Activated CD8-positive, alpha-beta memory T cell treated with anti-CD3 and anti-CD28 coated beads, Interleukin-2, amount 50 U/mL, for 48 hours (primary cell): ENCODE data around the gene MT1G.
"Not testable (repeated sequence)": the region's sequence is repeated elsewhere in the genome, so short reads cannot be mapped to it uniquely, and the experiment has no call there.

Experiments used
- DNase-seq: peaks from one replicate; pipeline ENCODE4 v3.0.0-alpha.2; 2020

Gene MT1G

DNA sequence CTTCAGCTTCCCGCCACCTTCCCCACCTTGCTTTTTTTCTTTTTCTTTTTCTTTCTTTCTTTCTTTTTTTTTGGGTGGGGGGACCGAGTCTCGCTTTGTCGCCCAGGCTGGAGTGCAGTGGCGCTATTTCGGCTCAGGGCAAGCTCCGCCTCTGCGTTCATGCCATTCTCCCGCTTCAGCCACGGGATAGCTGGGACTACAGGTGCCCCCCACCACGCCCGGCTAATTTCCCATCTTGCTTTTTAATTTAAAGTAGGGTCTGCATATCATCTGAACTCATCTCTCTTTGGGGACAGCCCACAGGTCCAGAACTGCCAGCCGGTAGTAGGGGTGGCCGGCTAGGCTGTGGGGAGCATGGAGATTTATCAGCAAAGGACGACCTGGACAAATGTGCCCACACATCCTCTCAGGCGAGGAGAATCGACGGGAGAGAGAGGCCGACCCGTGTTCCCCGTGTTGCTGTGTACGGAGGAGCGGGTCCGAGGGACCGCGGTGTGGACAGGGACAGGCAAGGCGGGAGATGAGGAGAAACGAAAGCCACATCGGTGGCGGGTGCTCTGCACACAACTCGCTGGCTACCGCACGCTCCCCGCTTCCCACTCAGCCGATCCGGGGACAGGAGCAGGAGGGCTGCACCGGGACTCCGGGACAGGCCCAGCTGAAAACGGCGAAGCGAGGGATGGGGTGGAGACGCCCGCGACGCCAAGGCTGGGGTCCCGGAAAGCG, 33.0 kb downstream of the MT1G start:
- DNase-seq, result no peak

DNA sequence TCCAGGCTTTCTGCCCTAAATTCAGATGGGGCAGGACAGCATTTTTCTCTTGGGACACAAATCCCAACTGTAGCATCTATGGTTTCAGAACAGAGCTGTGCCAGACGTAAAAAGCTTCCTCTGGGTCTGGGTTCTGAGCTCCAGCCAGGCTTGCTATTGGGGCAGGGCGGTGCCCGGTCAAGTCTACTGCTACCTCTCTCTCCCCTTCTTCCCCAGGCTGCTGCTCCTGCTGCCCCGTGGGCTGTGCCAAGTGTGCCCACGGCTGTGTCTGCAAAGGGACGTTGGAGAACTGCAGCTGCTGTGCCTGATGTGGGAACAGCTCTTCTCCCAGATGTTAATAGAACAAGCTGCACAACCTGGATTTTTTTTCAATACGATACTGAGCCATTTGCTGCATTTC, 34.3 kb downstream of the MT1G start:
- no peak for DNase-seq

DNA sequence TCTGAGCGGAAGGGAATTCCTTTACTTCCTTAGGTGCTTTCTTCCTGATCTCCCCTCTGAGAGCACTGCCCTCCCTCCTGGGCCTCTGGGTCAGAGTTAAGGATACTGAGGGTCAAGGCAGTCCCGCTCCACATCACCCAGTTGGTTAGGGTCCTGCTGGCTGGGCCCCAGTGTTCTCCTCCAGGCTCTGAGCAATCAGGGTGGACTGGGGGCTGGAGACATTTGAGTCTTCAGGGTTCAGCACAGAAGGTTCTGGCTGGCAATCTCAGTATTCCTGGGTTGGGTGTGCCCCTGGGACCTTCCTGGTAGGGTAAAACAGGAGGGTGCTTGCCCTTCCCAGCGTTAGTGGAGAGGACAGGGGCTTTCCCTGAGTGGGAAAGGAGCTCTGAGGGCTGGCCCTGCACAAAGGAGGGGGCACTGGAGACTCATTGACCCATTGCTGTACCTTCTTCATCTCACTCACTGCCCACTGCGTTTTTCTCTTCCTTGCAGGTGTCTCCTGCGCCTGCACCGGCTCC, 35.0 kb downstream of the MT1G start:
- no peak for DNase-seq

DNA sequence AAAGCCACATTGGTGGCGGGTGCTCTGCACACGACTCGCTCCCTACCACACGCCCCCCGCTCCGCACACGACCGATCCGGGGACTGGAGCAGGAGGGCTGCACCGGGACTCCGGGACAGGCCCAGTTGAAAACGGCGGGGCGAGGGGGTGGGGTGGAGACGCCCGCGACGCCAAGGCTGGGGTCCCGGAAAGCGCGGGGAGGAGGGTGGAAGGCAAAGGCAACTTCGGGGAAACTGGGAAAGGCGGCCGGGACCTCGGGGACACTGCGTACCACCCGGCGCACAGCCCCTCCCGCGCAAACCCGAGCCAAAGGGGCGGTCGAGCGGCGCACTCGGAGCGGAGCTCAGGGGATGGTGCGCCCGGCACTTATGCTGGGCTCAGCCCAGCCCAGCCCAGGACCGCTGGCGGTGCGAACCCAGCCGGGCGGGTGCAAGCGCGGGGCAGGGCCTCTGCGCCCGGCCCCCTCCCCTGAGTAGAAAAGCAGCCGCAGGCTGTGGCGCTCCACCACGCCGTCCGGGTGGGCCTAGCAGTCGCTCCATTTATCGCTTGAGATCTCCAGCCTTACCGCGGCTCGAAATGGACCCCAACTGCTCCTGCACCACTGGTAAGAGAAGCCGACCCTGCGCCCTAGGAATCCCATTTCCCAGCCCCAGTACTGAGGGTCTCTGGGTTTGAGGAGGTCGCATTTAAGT, 35.6 kb downstream of the MT1G start, which contains the start of gene MT1M:
Gene MT1M, plus strand, starts transcription at position 504 of the 692 bp plus-strand sequence. Its CDS starts 73 bp downstream, at position 577.
- DNase-seq, result no peak

DNA sequence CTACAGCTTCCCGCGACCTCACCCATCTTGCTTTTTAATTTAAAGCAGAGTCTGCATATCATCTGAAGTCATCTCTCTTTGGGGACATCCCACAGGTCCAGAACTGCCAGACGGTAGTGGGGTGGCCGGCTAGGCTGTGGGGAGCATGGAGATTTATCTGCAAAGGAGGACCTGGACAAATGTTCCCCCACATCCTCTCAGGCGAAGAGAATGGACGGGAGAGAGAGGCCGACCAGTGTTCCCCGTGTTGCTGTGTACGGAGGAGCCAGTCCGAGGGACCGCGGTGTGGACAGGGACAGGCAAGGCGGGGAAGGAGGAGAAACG, 36.1 kb downstream of the MT1G start:
- no peak for DNase-seq

DNA sequence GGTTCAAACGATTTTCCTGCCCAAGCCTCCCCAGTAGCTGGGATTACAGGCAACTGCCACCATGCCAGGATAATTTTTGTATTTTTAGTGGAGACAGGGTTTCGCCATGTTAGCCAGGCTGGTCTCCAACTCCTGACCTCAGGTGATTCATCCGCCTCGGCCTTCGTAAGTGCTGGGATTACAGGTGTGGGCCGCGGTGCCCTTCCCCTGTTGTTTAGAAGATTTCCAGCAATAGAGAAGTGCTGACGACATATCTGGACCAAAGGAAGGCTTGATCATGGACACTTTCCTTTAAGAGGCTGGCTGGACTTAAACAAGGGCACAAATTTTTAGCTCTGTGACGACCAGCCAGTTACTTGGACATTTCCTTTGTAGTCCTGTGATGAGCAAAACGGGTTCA, 36.7 kb downstream of the MT1G start:
- DNase-seq, result no peak

DNA sequence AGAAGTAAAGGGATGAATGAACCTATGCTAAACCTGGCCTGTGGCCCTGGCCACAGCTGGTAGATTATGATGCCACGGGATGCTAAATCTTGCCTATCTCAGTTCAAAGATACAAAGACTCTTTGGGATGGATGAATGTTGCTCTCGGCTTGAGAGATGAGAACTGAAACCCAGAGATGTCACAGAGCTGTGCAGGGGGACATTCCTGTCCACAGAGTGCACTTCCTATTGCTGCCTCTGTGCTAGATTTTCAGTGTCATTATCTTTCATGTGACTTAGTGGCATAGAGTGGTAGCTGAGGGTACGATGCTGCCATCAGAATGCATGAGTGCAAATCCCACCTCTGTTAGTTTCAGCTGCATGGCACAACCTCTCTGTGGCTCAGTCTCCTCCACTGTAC, 37.7 kb downstream of the MT1G start:
- DNase-seq, result no peak

DNA sequence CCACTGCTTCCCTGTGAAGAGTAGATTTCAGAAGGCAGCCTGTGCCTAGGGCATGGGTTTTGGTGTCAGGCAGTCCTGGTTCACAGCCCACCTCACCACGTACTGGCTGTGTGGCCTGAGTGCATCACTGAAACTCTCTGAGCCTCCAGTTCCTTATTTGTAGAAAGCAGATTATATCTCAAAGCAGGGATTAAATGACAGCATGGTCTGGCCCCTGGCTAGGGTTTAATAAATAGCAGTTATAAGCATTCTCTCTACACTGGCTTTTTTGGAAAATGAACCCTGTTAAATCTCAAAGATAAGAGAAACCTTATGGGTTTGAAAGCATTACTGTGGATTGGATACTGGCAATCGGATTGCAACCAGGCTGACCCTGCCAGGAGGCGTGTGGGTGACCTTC, 38.3 kb downstream of the MT1G start:
- DNase-seq, result no peak

DNA sequence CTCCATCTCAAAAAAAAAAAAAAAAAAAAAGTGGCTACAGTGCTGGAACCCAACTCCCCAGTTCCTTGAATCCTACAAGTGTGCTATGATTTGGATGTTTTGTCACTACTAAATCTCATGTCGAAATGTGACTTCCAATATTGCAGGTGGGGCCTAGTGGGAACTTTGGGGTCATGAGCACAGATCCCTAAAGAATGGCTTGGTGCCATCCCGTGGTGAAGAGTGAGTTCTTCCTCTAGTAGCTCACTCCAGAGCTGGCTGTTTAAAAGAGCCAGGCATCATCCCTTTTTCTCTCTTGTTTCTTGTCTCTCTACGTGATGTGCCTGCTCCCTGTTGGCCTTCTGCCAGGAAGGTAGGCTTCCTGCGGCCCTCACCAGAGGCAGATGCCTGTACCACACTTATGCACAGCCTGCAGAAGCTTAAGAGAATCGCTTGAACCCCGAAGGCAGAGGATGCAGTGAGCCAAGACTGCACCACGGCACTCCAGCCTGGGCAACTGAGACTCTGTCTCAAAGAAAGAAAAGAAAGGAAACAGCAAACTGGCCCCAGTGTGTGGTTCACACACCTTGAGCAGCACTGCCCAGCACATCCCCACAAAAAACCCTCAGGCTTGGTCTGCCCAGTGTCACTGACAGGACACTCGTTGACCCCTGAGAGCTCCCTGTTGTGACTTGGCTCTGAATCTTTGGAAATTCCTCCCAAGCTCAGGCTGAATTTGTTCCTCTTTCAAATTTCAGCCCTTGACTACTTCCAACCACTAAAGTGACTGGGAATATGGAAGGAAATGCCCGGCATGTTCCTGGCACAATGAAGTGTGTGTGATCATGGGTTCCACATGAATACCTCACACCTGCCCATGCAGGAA, 39.1 kb downstream of the MT1G start:
- no peak for DNase-seq

DNA sequence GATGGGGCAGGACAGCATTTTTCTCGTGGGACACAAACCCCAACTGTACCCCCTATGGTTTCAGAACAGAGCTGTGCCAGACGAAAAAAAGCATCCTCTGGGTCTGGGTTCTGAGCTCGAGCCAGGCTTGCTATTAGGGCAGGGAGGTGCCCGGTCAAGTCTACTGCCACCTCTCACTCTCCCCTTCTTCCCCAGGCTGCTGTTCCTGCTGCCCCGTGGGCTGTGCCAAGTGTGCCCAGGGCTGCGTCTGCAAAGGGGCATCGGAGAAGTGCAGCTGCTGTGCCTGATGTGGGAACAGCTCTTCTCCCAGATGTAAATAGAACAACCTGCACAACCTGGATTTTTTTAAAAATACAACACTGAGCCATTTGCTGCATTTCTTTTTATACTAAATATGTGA, 41.2 kb downstream of the MT1G start:
- no peak for DNase-seq

DNA sequence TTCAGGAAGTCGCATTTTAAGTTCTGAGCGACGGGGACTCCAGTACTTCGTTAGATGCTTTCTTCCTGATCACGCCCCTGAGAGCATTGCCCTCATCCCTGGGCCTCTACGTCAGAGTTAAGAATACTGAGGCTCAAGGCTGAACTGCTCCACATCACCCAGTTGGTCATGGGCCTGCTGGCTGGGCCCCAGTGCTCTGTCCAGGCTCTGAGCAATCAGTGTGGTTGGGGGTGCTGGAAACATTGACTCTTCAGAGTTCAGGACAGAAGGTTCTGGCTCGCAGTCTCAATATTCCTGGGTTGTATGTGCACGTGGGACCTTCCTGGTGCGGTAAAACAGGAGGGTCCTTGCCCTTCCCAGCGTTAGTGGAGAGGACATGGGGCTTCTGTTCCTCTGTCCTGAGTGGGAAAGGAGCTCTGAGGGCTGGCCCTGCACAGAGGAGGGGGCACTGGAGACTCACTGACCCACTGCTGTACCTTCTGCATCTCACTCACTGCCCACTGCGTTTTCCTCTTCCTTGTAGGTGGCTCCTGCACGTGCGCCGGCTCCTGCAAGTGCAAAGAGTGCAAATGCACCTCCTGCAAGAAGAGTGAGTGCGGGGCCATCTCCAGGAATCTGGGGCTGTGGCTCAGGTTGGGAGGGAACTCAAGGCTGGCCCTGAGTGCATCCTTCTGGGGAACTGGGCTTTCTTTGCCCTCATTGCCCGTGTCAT, 41.8 kb downstream of the MT1G start:
- DNase-seq, result no peak

DNA sequence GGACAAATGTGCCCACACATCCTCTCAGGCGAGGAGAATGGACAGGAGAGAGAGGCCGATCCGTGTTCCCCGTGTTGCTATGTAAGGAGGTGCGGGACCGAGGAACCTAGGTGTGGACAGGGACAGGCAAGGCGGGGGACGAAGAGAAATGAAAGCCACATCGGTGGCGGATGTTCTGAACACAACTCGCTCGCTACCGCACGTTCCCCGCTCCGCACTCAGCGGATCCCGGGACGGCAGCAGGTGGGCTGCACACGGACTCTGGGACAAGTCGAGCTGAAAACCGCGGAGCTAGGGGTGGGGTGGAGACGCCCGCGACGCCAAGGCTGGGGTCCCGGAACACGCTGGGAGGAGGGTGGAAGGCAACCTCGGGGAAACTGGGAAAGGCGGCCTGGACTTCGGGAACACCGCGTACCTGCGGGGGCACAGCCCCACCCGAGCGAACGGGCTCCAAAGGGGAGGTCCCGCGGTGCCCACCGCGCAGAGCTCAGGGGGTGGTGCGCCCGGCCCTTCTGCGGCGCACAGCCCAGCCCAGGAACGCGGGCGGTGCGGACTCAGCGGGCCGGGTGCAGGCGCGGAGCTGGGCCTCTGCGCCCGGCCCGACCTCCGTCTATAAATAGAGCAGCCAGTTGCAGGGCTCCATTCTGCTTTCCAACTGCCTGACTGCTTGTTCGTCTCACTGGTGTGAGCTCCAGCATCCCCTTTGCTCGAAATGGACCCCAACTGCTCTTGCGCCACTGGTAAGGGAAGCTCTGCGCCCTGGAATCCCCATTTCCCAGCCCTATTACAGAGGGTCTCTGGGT, 42.5 kb downstream of the MT1G start, which contains the start of gene MT1E:
Gene MT1E, plus strand, starts transcription at position 642 of the 803 bp plus-strand sequence. Its CDS starts 71 bp downstream, at position 713.
- DNase-seq, result peak; percentile 88

DNA sequence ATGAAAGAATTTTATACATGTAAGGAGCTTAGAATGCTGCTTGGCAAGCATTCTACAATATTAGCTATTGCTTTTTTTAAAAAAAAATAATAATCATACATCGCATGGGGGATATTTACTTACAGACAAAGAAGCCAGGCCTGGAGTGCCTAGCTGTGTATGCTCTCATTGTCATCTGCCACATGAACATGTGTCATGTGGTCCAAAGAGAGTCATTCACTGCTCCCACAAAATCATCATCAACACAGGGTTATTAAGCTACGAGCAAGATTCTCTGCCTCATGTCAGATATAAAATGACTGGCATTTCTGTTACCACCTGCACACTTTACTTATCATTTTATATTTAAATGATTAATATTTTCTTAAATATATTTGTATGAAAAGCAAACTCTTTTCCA, 44.2 kb downstream of the MT1G start:
- no peak for DNase-seq

DNA sequence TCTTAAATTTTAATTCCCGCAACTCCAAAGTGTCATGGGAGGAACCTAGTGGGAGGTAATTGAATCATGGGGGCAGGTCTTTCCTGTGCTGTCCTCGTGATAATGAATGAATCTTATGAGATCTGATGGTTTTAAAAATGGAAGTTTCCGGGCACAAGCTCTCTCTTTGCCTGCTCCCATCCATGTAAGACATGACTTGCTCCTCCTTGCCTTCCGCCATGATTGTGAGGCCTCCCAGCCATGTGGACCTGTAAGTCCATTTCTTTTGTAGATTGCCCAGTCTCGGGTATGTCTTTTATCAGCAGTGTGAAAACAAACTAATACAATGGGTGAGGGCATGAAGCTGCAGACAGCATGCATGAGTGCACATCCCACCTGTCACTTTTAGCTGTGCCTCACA, 44.7 kb downstream of the MT1G start:
- not testable (repeated sequence) for DNase-seq

DNA sequence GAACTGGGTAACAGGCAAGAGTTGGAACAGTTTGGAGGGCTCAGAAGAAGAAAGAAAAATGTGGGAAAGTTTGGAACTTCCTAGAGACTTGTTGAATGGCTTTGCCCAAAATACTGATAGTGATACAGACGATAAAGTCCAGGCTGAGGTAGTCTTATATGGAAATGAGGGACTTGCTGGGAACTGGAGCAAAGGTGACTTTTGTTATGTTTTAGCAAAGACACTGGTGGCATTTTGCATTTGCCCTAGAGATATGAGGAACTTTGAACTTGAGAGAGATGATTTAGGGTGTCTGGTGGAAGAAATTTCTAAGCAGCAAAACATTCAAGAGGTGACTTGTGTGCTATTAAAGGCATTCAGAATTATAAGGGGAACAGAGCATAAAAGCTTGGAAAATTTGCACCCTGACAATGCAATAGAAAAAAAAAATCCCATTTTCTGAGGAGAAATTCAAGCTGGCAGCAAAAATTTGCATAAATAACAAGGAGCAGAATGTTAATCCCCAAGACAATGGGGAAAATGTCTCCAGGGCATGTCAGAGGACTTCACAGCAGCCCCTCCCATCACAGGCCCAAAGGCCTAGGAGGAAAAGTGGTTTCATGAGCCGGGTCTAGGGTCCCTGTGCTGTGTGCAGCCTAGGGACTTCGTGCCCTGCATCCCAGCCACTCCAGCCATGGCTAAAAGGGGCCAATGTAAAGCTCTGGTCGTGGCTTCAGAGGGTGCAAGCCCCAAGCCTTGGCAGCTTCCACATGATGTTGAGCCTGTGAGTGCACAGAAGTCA, 46.0 kb downstream of the MT1G start:
- DNase-seq, result not testable (repeated sequence)

DNA sequence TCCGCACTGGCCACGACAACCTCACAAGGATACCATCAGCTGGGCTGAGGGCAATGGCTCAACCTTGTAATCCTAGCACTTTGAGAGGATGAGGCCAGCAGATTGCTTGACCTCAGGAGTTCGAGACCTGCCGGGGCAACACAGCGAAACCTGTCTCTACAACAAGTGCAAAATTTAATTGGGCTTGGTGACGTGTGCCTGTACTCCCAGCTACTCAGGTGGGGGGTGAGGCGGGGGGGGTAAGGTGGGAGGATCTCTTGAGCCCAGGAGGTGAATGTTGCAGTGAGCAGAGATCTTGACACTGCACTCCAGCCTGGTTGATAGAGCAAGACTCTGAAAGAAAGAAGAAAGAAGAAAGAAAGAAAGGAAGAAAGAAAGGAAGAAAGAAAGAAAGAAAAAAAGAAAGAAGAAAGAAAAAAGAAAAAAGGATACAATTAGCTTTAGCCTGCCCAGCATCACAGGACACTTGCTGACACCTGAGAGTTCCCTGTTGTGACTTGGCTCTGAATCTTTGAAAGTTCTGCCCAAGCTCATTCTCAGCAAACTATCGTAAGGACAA, 47.4 kb downstream of the MT1G start:
- DNase-seq, result no peak

DNA sequence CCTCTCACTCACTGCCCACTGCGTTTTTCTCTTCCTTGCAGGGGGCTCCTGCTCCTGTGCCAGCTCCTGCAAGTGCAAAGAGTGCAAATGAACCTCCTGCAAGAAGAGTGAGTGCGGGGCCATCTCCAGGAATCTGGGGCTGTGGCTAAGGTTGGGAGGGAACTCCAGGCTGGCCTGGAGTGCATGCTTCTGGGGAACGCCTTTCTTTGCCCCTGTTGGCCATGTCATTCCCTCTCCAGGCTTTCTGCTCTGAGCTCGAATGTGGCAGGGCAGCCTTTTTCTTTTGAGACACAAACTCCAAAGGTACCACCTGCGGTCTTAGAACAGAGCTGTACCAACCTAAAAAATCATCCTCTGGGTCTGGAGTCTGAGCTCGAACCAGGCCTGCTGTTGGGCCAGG, 49.7 kb downstream of the MT1G start:
- no peak for DNase-seq

DNA sequence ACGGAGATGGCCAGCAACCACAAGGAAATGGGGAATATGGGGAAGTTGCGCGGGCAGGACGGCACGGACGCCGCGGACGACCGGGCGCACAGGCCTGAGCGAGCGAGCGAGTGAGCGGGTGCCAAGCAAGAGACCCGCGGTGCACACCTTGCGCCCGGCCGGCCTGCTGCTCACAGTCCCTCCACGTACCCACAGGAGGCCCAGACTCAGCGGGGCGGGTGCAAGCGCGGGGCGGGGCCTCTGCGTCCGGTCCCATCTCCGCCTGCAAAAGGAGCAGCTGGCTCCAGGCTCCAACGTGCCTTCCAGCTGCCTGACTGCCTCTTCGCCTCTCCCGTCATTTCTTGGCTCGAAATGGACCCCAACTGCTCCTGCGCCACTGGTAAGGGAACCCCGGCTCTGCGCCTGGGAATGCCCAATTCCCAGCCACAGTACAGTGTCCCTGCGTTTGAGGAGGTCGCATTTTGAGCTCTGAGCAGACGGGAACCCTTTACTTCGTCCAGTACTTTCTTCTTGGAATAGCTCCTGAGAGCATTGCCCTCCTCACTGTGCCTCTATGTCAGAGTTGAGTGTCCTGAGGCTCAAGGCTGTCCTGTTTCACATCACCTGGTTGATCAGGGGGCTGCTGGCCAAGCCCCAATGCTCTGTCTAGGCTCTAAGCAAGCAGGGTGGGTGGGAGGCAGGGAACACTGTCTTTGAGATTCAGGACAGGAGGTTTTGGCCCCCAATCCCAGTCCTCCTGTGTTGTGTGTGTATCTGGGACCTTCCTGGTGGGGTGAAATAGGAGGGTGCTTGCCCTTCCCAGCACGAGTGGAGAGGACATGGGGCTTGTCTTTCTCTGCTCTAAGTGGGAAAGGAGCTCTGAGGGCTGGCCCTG, 50.4 kb downstream of the MT1G start:
- DNase-seq, result peak; percentile 84
